ENCODE results near the gene GPR137C.

Gene GPR137C

GRCh38 chr14:52660325-52660724, 107.7 kb downstream of the GPR137C start:
- TF ChIP-seq, protein P1, sequence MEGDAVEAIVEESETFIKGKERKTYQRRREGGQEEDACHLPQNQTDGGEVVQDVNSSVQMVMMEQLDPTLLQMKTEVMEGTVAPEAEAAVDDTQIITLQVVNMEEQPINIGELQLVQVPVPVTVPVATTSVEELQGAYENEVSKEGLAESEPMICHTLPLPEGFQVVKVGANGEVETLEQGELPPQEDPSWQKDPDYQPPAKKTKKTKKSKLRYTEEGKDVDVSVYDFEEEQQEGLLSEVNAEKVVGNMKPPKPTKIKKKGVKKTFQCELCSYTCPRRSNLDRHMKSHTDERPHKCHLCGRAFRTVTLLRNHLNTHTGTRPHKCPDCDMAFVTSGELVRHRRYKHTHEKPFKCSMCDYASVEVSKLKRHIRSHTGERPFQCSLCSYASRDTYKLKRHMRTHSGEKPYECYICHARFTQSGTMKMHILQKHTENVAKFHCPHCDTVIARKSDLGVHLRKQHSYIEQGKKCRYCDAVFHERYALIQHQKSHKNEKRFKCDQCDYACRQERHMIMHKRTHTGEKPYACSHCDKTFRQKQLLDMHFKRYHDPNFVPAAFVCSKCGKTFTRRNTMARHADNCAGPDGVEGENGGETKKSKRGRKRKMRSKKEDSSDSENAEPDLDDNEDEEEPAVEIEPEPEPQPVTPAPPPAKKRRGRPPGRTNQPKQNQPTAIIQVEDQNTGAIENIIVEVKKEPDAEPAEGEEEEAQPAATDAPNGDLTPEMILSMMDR (IDR thresholded peaks at IDR 0.05; ENCODE audit: low read depth, low read length) = no peak
- H3K4me3 ChIP-seq (replicated peaks in 1 of 2; ENCODE audit: low read depth in 2 of 2, low read length in 2 of 2) = no peak overlapping the region
- DNase-seq (ENCODE audit: low read depth in 2 of 2) = no peak

DNA sequence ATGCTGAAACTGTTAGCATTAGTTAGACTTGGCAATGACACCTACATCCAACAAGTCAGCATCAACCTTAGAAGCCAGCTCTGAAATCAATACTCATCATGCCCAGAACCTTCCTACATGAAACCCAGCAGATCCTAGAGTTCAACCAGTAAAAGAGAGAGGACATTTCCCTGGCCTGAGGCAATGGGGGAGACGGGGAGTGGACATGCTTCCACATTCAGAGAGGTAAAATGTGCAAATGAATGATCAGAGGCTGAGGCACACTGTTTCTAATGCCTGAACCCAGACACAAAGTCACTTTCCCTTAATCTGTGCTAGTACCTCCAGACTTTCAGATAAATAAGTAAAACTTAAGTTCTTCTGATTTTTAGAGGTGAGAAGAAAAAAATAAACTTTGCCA, 108.2 kb downstream of the GPR137C start:
- no peak for DNase-seq (ENCODE audit: low read depth in 2 of 2)
- TF ChIP-seq, protein P1 (IDR thresholded peaks at IDR 0.05; ENCODE audit: low read depth, low read length) = no peak
- H3K4me3 ChIP-seq (replicated peaks in 1 of 2; ENCODE audit: low read depth in 2 of 2, low read length in 2 of 2) = no peak overlapping the region

- no peak for DNase-seq (ENCODE audit: low read depth in 2 of 2)
- no peak overlapping the region for H3K4me3 ChIP-seq (replicated peaks in 1 of 2; ENCODE audit: low read depth in 2 of 2, low read length in 2 of 2)
- TF ChIP-seq, protein P1 (IDR thresholded peaks at IDR 0.05; ENCODE audit: low read depth, low read length) = no peak
Observed at GRCh38 chr14:52661314-52661713, 108.7 kb downstream of the GPR137C start.

DNA sequence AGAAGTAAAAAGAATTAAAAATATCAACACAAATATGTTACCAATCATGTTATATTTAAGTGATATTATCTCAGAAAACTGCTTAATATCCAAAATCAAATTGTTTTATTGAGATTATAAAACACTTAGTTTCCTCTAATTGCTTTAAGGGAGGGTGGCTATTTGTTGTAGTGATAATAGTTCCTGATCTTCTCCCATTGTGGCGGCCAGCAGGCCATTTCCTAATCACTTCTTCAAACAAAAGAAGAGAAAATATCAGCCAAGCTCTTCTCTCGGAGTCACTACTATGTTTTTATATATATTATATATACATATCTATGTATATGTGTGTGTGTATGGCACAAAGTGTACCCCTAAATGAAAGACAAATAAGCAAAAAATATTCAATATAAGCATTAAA, 111.2 kb downstream of the GPR137C start:
- H3K4me3 ChIP-seq (replicated peaks in 1 of 2; ENCODE audit: low read depth in 2 of 2, low read length in 2 of 2) = no peak overlapping the region
- TF ChIP-seq, protein P1 (IDR thresholded peaks at IDR 0.05; ENCODE audit: low read depth, low read length) = no peak
- DNase-seq (ENCODE audit: low read depth in 2 of 2) = no peak

GRCh38 chr14:52678591-52678990, 126.0 kb downstream of the GPR137C start:
- no peak for DNase-seq (ENCODE audit: low read depth in 2 of 2)
- TF ChIP-seq, protein P1 (IDR thresholded peaks at IDR 0.05; ENCODE audit: low read depth, low read length) = peak; percentile 48
- no peak overlapping the region for H3K4me3 ChIP-seq (replicated peaks in 1 of 2; ENCODE audit: low read depth in 2 of 2, low read length in 2 of 2)

GRCh38 chr14:52683985-52684520, 131.4 kb downstream of the GPR137C start:
- peak in 1 of 2 donors; percentile 19 for DNase-seq (ENCODE audit: low read depth in 2 of 2)
- TF ChIP-seq, protein P1 (IDR thresholded peaks at IDR 0.05; ENCODE audit: low read depth, low read length) = no peak
- H3K4me3 ChIP-seq (replicated peaks in 1 of 2; ENCODE audit: low read depth in 2 of 2, low read length in 2 of 2) = no peak overlapping the region

- no peak overlapping the region for H3K4me3 ChIP-seq (replicated peaks in 1 of 2; ENCODE audit: low read depth in 2 of 2, low read length in 2 of 2)
- TF ChIP-seq, protein P1 (IDR thresholded peaks at IDR 0.05; ENCODE audit: low read depth, low read length) = no peak
- DNase-seq (ENCODE audit: low read depth in 2 of 2) = no peak
Observed at GRCh38 chr14:52686176-52686575, 133.5 kb downstream of the GPR137C start.

Data from cardiac fibroblast (primary cell).